Fibroblast of lung (primary cell): Measurements from ENCODE around the gene FARP1. TPM values are rescaled to one million over a fixed set of nuclear protein-coding genes. Genes with fewer than 3 reads are reported as not detected.

Experiments
- DNase-seq, 2 donors: peaks; one replicate each; pipeline versions ENCODE4 v3.0.0 to v3.0.0-alpha.2; 2010; ENCODE audit warnings: low read depth in 2 of 2
- H2AFZ ChIP-seq: 2 replicates; pipeline ENCODE4 v1.5.1; 2012; ENCODE audit warnings: low read length, control low read depth, inconsistent platforms
- H3K27ac ChIP-seq: 2 replicates; pipeline ENCODE4 v1.5.1; 2011; ENCODE audit warnings: low read length, control low read depth; ENCODE audit not compliant: insufficient read depth
- H3K27me3 ChIP-seq: 2 replicates; pipeline ENCODE4 v1.5.1; 2011; ENCODE audit warnings: mild to moderate bottlenecking, low read length; ENCODE audit not compliant: control insufficient read depth, insufficient read depth
- H3K36me3 ChIP-seq: 2 replicates; pipeline ENCODE4 v1.5.1; 2011; ENCODE audit warnings: low read length; ENCODE audit not compliant: control insufficient read depth, insufficient read depth
- H3K4me1 ChIP-seq: 2 replicates; pipeline ENCODE4 v1.5.1; 2011; ENCODE audit warnings: low read length; ENCODE audit not compliant: control insufficient read depth, insufficient read depth; ENCODE audit errors: extremely low read depth
- H3K4me2 ChIP-seq: 2 replicates; pipeline ENCODE4 v1.5.1; 2011; ENCODE audit warnings: low read length, control low read depth; ENCODE audit not compliant: insufficient read depth; ENCODE audit errors: extremely low read depth
- H3K4me3 ChIP-seq, 4 experiments: fragments of 200-600 bp in 1 of 4; sonication (generic) in 1 of 4; replicated peaks in 1 of 4; 2 replicates each; pipeline ENCODE4 v1.5.1; 2011 to 2016; ENCODE audit warnings: low read length in 4 of 4, low read depth in 3 of 4, mild to moderate bottlenecking in 3 of 4, control low read depth in 2 of 4, inconsistent platforms in 1 of 4, mixed read lengths in 1 of 4; ENCODE audit not compliant: insufficient read depth in 1 of 4; ENCODE audit errors: control extremely low read depth in 1 of 4
- H3K79me2 ChIP-seq: 2 replicates; pipeline ENCODE4 v1.5.1; 2012; ENCODE audit warnings: mild to moderate bottlenecking, low read length, inconsistent platforms; ENCODE audit not compliant: control insufficient read depth, insufficient read depth
- H3K9ac ChIP-seq: 2 replicates; pipeline ENCODE4 v1.5.1; 2011; ENCODE audit warnings: mild to moderate bottlenecking, low read length, control low read depth; ENCODE audit not compliant: insufficient read depth
- H3K9me3 ChIP-seq: 2 replicates; pipeline ENCODE4 v1.5.1; 2012; ENCODE audit warnings: low read depth, low read length; ENCODE audit not compliant: control insufficient read depth, insufficient read depth
- H4K20me1 ChIP-seq: 2 replicates; pipeline ENCODE4 v1.5.1; 2011; ENCODE audit warnings: low read length; ENCODE audit not compliant: control insufficient read depth, insufficient read depth; ENCODE audit errors: extremely low read depth
- EZH2 ChIP-seq: IDR thresholded peaks from 2 replicates; pipeline ENCODE4 v1.5.1; 2012; ENCODE audit warnings: low read length, control low read depth, mild to moderate bottlenecking; ENCODE audit errors: missing control alignments
- polyA plus RNA-seq, 2 donors: library from polyadenylated mRNA; depleted of rRNA in 1 of 2; stranded (reverse) in 1 of 2; unstranded in 1 of 2; fragments of >200 nt; gene quantifications; 2 replicates each; pipeline ENCODE4 v1.2.1, GENCODE V29; 2011 to 2012; ENCODE audit warnings: missing spikeins in 1 of 2
- total RNA-seq: library from RNA; depleted of rRNA; stranded (reverse); fragments of >200 nt; gene quantifications from 2 replicates; pipeline ENCODE4 v1.2.1, GENCODE V29; 2014
- TF ChIP-seq, protein P1 (sequence below), 2 donors: IDR thresholded peaks in 1 of 2; conservative IDR thresholded peaks in 1 of 2; 1 replicate in 1 of 2; 2 replicates in 1 of 2; pipeline ENCODE4 v1.5.1; 2011 to 2012; ENCODE audit warnings: low read length in 2 of 2, control low read depth in 1 of 2, inconsistent platforms in 1 of 2, low read depth in 1 of 2, mild to moderate bottlenecking in 1 of 2

Gene FARP1
- total and polyA plus RNA-seq, 2 donors (not counting 1 experiment from before 2014, with no cell fraction given): 50.9 to 199 TPM

DNA sequence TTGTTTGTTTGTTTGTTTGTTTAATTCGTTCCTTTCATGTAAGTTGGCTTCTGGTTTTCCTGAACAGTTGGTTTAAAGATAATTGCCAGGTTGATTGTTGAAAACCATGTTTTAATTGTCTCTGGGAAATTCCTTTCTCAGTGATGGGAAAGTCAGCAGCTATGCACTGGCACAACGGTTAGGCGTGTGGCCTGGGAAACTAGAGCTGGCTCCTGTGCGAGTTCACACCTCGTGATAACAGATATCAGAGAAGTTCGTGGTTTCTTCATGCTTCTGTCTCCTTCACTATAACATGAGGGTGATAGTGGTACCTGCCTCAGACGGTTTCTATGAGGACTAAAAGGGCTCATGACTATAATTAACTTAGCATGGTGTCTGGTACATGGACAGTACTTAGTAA, 280.5 kb downstream of the FARP1 start:
- H3K4me3 ChIP-seq: no peak overlapping the region
- no peaks in the 10 kb centered on the region for H4K20me1 ChIP-seq
- H2AFZ ChIP-seq: no peak overlapping the region
- H3K27ac ChIP-seq: no peak overlapping the region
- TF ChIP-seq, protein P1, sequence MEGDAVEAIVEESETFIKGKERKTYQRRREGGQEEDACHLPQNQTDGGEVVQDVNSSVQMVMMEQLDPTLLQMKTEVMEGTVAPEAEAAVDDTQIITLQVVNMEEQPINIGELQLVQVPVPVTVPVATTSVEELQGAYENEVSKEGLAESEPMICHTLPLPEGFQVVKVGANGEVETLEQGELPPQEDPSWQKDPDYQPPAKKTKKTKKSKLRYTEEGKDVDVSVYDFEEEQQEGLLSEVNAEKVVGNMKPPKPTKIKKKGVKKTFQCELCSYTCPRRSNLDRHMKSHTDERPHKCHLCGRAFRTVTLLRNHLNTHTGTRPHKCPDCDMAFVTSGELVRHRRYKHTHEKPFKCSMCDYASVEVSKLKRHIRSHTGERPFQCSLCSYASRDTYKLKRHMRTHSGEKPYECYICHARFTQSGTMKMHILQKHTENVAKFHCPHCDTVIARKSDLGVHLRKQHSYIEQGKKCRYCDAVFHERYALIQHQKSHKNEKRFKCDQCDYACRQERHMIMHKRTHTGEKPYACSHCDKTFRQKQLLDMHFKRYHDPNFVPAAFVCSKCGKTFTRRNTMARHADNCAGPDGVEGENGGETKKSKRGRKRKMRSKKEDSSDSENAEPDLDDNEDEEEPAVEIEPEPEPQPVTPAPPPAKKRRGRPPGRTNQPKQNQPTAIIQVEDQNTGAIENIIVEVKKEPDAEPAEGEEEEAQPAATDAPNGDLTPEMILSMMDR (conservative IDR thresholded peaks at IDR 0.05 in 1 of 2, IDR thresholded peaks at IDR 0.05 in 1 of 2; ENCODE audit: low read depth in 1 of 2, low read length in 2 of 2): no peak
- TF ChIP-seq EZH2: no peak
- H3K4me1 ChIP-seq: no peaks in the 10 kb centered on the region
- H3K9ac ChIP-seq: no peak overlapping the region
- H3K79me2 ChIP-seq: no peaks in the 10 kb centered on the region
- no peak overlapping the region for H3K4me2 ChIP-seq
- H3K27me3 ChIP-seq: no peaks in the 10 kb centered on the region
- peaks cover 11% of the 10 kb centered on the region for H3K36me3 ChIP-seq
- no peak for DNase-seq
- no peaks in the 10 kb centered on the region for H3K9me3 ChIP-seq

DNA sequence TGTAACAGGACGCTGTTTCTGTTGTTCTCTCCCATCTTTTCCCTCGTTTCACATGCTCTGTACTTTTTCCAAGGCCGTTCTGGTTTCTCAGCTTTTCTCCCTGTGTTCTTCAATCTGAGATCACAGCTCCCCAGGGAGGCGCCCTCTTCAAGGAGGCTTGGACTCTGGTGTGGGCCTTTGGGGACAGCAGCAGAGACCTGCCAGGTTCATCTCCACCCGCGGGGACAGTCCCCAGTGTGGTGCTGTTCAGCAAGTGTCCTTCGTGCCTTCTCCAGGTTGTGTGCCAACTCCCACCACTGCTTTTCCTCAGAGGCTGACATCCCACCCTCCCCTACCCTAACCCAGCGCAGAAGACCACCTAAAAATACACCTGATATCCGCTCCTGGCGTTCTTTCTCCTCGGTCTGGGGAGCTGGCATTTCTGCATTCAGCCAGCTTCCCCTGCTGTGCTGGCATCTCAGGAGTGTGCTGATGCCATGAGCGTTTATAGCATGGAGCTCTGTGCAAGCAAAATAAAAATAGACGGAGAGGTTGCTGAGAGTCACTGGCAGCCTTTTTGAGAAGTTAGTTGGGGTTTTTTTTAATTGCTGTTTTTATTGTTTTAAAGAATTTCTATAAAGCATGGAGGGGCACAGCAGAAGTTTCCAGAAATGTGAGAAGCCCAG, 284.6 kb downstream of the FARP1 start:
- Histone ChIP-seq H3K9me3 (no peaks in the 10 kb centered on the region), H3K36me3 (peaks cover 14% of the 10 kb centered on the region), H3K9ac (no peak overlapping the region)

DNA sequence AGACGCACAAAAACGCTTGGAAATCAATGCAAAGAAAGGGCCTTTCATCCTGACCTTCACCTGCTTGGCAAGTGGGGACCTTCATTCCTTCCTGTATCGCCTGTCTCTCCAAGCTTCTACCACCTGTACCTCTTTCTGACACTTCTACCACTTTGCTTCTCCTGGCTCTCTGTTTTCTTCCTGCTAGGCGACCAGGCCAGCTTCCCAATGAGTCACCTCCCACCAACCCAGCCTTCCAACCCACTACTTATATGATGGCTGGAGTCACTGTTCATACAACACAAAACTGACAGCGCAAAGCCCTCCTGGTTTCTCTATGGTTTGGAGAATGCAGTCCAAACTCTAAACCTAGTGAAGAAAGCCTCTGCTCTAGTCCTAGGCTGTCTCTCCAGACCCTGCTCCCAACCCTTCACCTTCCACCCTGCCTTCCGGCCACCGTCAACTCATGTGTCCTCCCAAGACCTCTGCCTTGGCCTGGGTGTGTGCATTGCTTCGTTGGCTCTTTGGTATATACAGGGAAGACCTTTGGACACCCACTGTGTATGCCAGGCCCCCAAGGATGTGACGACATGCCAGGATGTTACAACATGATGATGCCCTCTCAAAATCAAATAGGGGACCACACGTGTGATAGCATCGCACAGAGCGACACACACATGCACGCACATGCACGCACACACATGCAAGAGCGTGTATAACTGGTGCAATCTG, 285.5 kb downstream of the FARP1 start:
- Histone ChIP-seq H2AFZ (no peak overlapping the region), H3K36me3 (peaks cover 16% of the 10 kb centered on the region), H3K4me1 (no peaks in the 10 kb centered on the region), H3K79me2 (no peaks in the 10 kb centered on the region), H3K9me3 (no peaks in the 10 kb centered on the region), H3K4me3 (no peak overlapping the region), H3K9ac (no peak overlapping the region), H4K20me1 (no peaks in the 10 kb centered on the region), H3K27me3 (no peaks in the 10 kb centered on the region), H3K4me2 (no peak overlapping the region), H3K27ac (no peak overlapping the region)
- peak in 1 of 2 donors; percentile 22 for DNase-seq
- TF ChIP-seq, protein P1 (conservative IDR thresholded peaks at IDR 0.05 in 1 of 2, IDR thresholded peaks at IDR 0.05 in 1 of 2; ENCODE audit: low read depth in 1 of 2, low read length in 2 of 2): no peak
- no peak for TF ChIP-seq EZH2

More for the DNA sequence above, 284.6 kb downstream of the FARP1 start:
- no peak for DNase-seq
- no peak overlapping the region for H2AFZ ChIP-seq
- H3K4me1 ChIP-seq: no peaks in the 10 kb centered on the region
- no peak overlapping the region for H3K27ac ChIP-seq
- H3K4me2 ChIP-seq: no peak overlapping the region
- no peaks in the 10 kb centered on the region for H4K20me1 ChIP-seq
- TF ChIP-seq, protein P1 (conservative IDR thresholded peaks at IDR 0.05 in 1 of 2, IDR thresholded peaks at IDR 0.05 in 1 of 2; ENCODE audit: low read depth in 1 of 2, low read length in 2 of 2): no peak
- TF ChIP-seq EZH2: no peak
- H3K27me3 ChIP-seq: no peaks in the 10 kb centered on the region
- no peaks in the 10 kb centered on the region for H3K79me2 ChIP-seq
- H3K4me3 ChIP-seq: no peak overlapping the region
